Measurements from ENCODE around the gene DLGAP1. TPM values are rescaled to one million over a fixed set of nuclear protein-coding genes. Genes with fewer than 3 reads are reported as not detected.

DLGAP1 gene
- total and polyA plus RNA-seq, 10 of the 15 experiments (the other 5 are each of a cell fraction or from before 2014, with no cell fraction given), result 0.23 to 27.6 (median 1.9) TPM

- TF ChIP-seq EZH2 (IDR thresholded peaks at IDR 0.05; ENCODE audit: borderline replicate concordance, control insufficient read depth, low read depth, low read length) (no peak), SMARCA5 (IDR thresholded peaks at IDR 0.05) (no peak), CEBPB (IDR thresholded peaks at IDR 0.05; ENCODE audit: borderline replicate concordance in 1 of 2, low read depth in 2 of 2, low read length in 2 of 2) (no peak)
These were observed 161.8 kb downstream of the DLGAP1 start (continued) for GRCh38 chr18:4293337-4293736.

GRCh38 chr18:4292696-4293095, 162.4 kb downstream of the DLGAP1 start:
- POLR2A ChIA-PET, result interaction anchor here (0.5 to 2.5 kb wide), 7 partner anchors 10 to 99 kb away, joined by 3 to 12 read pairs (median 4); no protein-coding TSS in a partner anchor
- peaks cover 0 to 1% of the 10 kb centered on the region in 2 experiments; a peak in 1 of 4 replicates for H3K36me3 ChIP-seq (ENCODE audit: control insufficient read depth in 2 of 2, insufficient read depth in 2 of 2, low read length in 1 of 2)
- H3K9ac ChIP-seq (ENCODE audit: control insufficient read depth, insufficient read depth, low read length), result no peak overlapping the region
- H3K27ac ChIP-seq (ENCODE audit: control insufficient read depth, insufficient read depth), result no peak overlapping the region
- no peaks in the 10 kb centered on the region for H3K4me1 ChIP-seq (ENCODE audit: control insufficient read depth, insufficient read depth, low read length)
- BruUV-seq (replicated peaks), result TSS peak; percentile 3
- no peaks in the 10 kb centered on the region for H4K20me1 ChIP-seq (ENCODE audit: control insufficient read depth, insufficient read depth)
- H2AFZ ChIP-seq (ENCODE audit: control insufficient read depth, low read depth, low read length), result no peak overlapping the region
- CTCF ChIA-PET, result interaction anchor here (1.2 to 3.9 kb wide), 3 partner anchors 8 to 16 kb away, joined by 3 to 14 read pairs (median 8); no protein-coding TSS in a partner anchor
- TF ChIP-seq ZNF592 (IDR thresholded peaks at IDR 0.05) (no peak), MTA2 (IDR thresholded peaks at IDR 0.05; ENCODE audit: low read depth) (no peak), IKZF1 (conservative IDR thresholded peaks at IDR 0.05) (no peak)
- in situ Hi-C loops (cut with MboI), result no loop called here
- RAD21 ChIA-PET (ENCODE audit: unreplicated experiment), result interaction anchor here (0.9 to 6.0 kb wide), 8 partner anchors 8 to 93 kb away, joined by 3 to 25 read pairs (median 4); no protein-coding TSS in a partner anchor
- H3K79me2 ChIP-seq (ENCODE audit: control insufficient read depth, insufficient read depth, low read length), result no peaks in the 10 kb centered on the region
- ATAC-seq, result no peak
- H3K4me2 ChIP-seq (ENCODE audit: control insufficient read depth, insufficient read depth), result no peak overlapping the region
- FAIRE-seq, result no peak
- SMC1A ChIA-PET (ENCODE audit: uncharacterized antibody, unreplicated experiment), result interaction anchor here (0.9 to 9.2 kb wide), 18 partner anchors 10 to 765 kb away, joined by 3 to 49 read pairs (median 4); no protein-coding TSS in a partner anchor
- no peak overlapping the region for H3K4me3 ChIP-seq
- intact Hi-C loops (cut with micrococcal nuclease; ENCODE audit: unreplicated experiment), result no loop called here
- no peaks in the 10 kb centered on the region for H3K27me3 ChIP-seq (replicated peaks in 1 of 2; ENCODE audit: control insufficient read depth in 2 of 2, insufficient read depth in 2 of 2, low read length in 1 of 2)
- DNase-seq (ENCODE audit: low read depth, low spot score), result no peak
- no peaks in the 10 kb centered on the region; the same call in 2 of the 3 replicates for H3K9me3 ChIP-seq (replicated peaks; ENCODE audit: control insufficient read depth, insufficient read depth, low read length)
- 2% methylated on average over 2 of the region's 2 CpGs for WGBS (ENCODE audit: insufficient coverage, insufficient replicate concordance, low lambda C conversion rate, missing lambda C conversion rate)
